K562 (cell line): ENCODE results near the gene DIS3L2. TPM values are rescaled to one million over a fixed set of nuclear protein-coding genes. Genes with fewer than 3 reads are reported as not detected.

Source experiments
- BCLAF1 ChIP-seq, 2 experiments: fragments of 450-650 bp in 1 of 2; IDR thresholded peaks; 2 replicates each; pipeline ENCODE4 v1.6.1; 2011 to 2017; ENCODE audit warnings: low read depth in 2 of 2, antibody characterized with exemption in 1 of 2, borderline replicate concordance in 1 of 2, low read length in 1 of 2, mild to moderate bottlenecking in 1 of 2, mixed read lengths in 1 of 2; ENCODE audit not compliant: control insufficient read depth in 1 of 2
- CHD4 ChIP-seq: fragments of 200-600 bp; sonication (generic); IDR thresholded peaks from 3 replicates; pipeline ENCODE4 v1.6.1; 2012; ENCODE audit warnings: low read depth, mild to moderate bottlenecking, mixed read lengths, low read length, inconsistent platforms; ENCODE audit not compliant: insufficient read depth, insufficient replicate concordance, poor library complexity, severe bottlenecking
- RUNX1 ChIP-seq: sonication (generic); IDR thresholded peaks from 2 replicates; pipeline ENCODE4 v1.6.1; 2016; ENCODE audit warnings: antibody characterized with exemption, low read depth
- VEZF1 ChIP-seq: fragments of 200-800 bp; sonication (Bioruptor generic); IDR thresholded peaks from 2 replicates; pipeline ENCODE4 v1.6.1; 2017; ENCODE audit warnings: missing genetic modification characterization, missing compliant biosample characterization
- ZFP91 ChIP-seq: sonication (generic); formaldehyde crosslinking; IDR thresholded peaks from 2 replicates; pipeline ENCODE4 v1.8.0; 2022; ENCODE audit warnings: mild to moderate bottlenecking, missing genetic modification reagents
- ZNF41 ChIP-seq: fragments of 250-450 bp; sonication (Bioruptor Pico); conservative IDR thresholded peaks from 2 replicates; pipeline ENCODE4 v1.4.0; 2020; ENCODE audit warnings: mild to moderate bottlenecking
- polyA plus RNA-seq, 8 experiments: library from polyadenylated mRNA; depleted of rRNA in 4 of 8; stranded (reverse) in 5 of 8; unstranded in 3 of 8; fragments of >200 nt; fragmentation: Nextera tagmentation in 2 of 8; fragmentation: Illumina TruSeq in 1 of 8; extraction: Ambion mirVana in 2 of 8; extraction: Trizol in 1 of 8; gene quantifications; 2 replicates each; pipeline versions ENCODE4 v1.2.1 to v1.2.3, GENCODE V29; 2011 to 2014; ENCODE audit warnings: inconsistent platforms in 1 of 8, missing spikeins in 1 of 8
- total RNA-seq, 7 experiments: library from RNA; depleted of rRNA in 6 of 7; stranded (reverse); fragments of >200 nt in 6 of 7; fragmentation: Illumina TruSeq in 2 of 7; extraction: Trizol in 2 of 7; gene quantifications; 2 replicates each; pipeline versions ENCODE4 v1.2.1 to v1.2.3, GENCODE V29; 2011 to 2021; ENCODE audit warnings: low replicate concordance in 1 of 7

DIS3L2 gene
- total and polyA plus RNA-seq, 9 of the 15 experiments (the other 6 are each of a cell fraction or from before 2014, with no cell fraction given) = 1.5 to 19.2 (median 11.2) TPM

- no peak for TF ChIP-seq BCLAF1 (IDR thresholded peaks at IDR 0.05; ENCODE audit: borderline replicate concordance in 1 of 2, control insufficient read depth in 1 of 2, low read depth in 2 of 2, low read length in 1 of 2)
- TF ChIP-seq ZNF41 = no peak
- TF ChIP-seq RUNX1 = no peak
- no peak for TF ChIP-seq ZFP91 (CRISPR knock-in tag)
- no peak for TF ChIP-seq VEZF1 (CRISPR knock-in tag)
- TF ChIP-seq CHD4 = no peak
- TF ChIP-seq, all 486 proteins: peak for 0
Measured at GRCh38 chr2:232094883-232095282, 133.4 kb downstream of the DIS3L2 start (continued).
